GM19023 (cell line): ENCODE data around the gene CDK1.
A peak's percentile ranks its signal among the peaks of the same experiment; 100 is the strongest.

Source experiments
- ATAC-seq: cut with Tn5 transposase; IDR thresholded peaks from one replicate; pipeline ENCODE4 v1.9.1; 2021; ENCODE audit warnings: mild to moderate bottlenecking, moderate library complexity; ENCODE audit not compliant: unreplicated experiment

Gene CDK1

GRCh38 chr10:60777696-60778213 is 523 bp upstream of the CDK1 start:
- ATAC-seq = peak; percentile 4

- ATAC-seq = peak; percentile 19
These were observed 906 bp downstream of the CDK1 start for GRCh38 chr10:60778971-60779796.

- ATAC-seq = no peak
These were observed 3.4 kb downstream of the CDK1 start for GRCh38 chr10:60781661-60782060.

- no peak for ATAC-seq
These were observed 6.4 kb downstream of the CDK1 start for GRCh38 chr10:60784641-60785040.

GRCh38 chr10:60788544-60788943 is 10.3 kb downstream of the CDK1 start:
- ATAC-seq = no peak

- ATAC-seq = no peak
These were observed 11.1 kb downstream of the CDK1 start for GRCh38 chr10:60789340-60789739.

GRCh38 chr10:60794953-60795352 is 16.7 kb downstream of the CDK1 start:
- no peak for ATAC-seq

GRCh38 chr10:60795465-60796202 is 17.4 kb downstream of the CDK1 start:
- no peak for ATAC-seq

- ATAC-seq = no peak
These were observed 18.2 kb downstream of the CDK1 start for GRCh38 chr10:60796481-60796880.

GRCh38 chr10:60797200-60797599 is 18.9 kb downstream of the CDK1 start:
- ATAC-seq = no peak

GRCh38 chr10:60798031-60798430 is 19.8 kb downstream of the CDK1 start:
- no peak for ATAC-seq

GRCh38 chr10:60798870-60799269 is 20.6 kb downstream of the CDK1 start:
- no peak for ATAC-seq

GRCh38 chr10:60799971-60800650 is 21.8 kb downstream of the CDK1 start:
- no peak for ATAC-seq

- no peak for ATAC-seq
These were observed 22.6 kb downstream of the CDK1 start for GRCh38 chr10:60800918-60801317.

- no peak for ATAC-seq
These were observed 23.2 kb downstream of the CDK1 start for GRCh38 chr10:60801522-60801921.

GRCh38 chr10:60803433-60803832 is 25.2 kb downstream of the CDK1 start:
- ATAC-seq = no peak

- no peak for ATAC-seq
These were observed 25.6 kb downstream of the CDK1 start for GRCh38 chr10:60803865-60804264.

GRCh38 chr10:60806921-60807320 is 28.6 kb downstream of the CDK1 start:
- ATAC-seq = no peak

GRCh38 chr10:60807499-60807898 is 29.2 kb downstream of the CDK1 start:
- ATAC-seq = no peak

- ATAC-seq = no peak
These were observed 29.8 kb downstream of the CDK1 start for GRCh38 chr10:60808036-60808435.

GRCh38 chr10:60809157-60809556 is 30.9 kb downstream of the CDK1 start:
- no peak for ATAC-seq
